ENCODE data around the gene MITF.

Gene MITF

DNA sequence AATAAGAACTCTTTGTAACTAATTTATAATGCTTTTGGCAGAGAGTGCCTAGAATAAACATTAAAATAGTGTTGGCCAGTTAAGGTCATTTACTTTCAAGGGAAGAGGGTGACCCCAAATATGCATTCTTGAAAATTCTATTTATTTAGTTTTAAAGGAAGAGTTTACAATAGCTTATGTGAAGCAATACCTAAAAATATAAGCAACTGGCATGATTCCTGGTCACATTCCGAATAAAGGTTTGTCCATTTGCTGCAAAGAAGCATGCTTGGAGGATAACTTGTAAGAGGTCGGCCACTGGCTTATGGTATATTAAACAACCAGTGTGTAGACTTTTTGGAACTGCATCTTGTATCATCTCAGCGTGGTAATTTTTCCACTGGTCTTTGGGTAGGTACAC lies 10.2 kb downstream of the MITF start:
- Histone ChIP-seq H3K36me3 (ENCODE audit: control insufficient read depth, insufficient read depth, low read length) (no peaks in the 10 kb centered on the region), H3K4me1 (ENCODE audit: control insufficient read depth, insufficient read depth, low read length) (peaks cover 58% of the 10 kb centered on the region), H3K27me3 (ENCODE audit: control insufficient read depth, insufficient read depth, low read length) (no peaks in the 10 kb centered on the region), H3K27ac (ENCODE audit: low read depth, low read length) (peak overlapping the region; percentile 66), H3K9ac (ENCODE audit: low read length) (no peak overlapping the region), H3K4me3 (ENCODE audit: low read length) (no peak overlapping the region)

DNA sequence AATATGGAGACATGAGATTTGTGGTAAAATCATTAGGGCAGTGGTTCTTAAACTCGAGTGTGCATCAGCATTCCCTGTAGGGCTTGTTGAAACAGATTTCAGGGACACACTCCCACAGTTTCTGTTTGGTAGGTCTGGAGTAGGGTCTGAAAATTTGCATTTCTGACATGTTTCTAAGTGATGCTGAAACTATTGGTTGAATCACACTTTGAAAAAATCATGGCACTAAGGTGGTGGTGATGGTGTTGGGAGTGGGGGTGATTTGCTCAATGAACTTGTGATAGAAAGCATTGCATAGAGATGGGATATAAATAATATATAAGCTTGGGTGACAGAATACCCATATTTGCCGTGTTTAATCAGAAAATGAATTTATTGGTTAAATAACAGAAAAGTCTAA lies 11.3 kb downstream of the MITF start:
- H3K27me3 ChIP-seq (ENCODE audit: control insufficient read depth, insufficient read depth, low read length) = no peaks in the 10 kb centered on the region
- peak overlapping the region; percentile 64 for H3K27ac ChIP-seq (ENCODE audit: low read depth, low read length)
- H3K4me3 ChIP-seq (ENCODE audit: low read length) = no peak overlapping the region
- no peaks in the 10 kb centered on the region for H3K36me3 ChIP-seq (ENCODE audit: control insufficient read depth, insufficient read depth, low read length)
- H3K9ac ChIP-seq (ENCODE audit: low read length) = no peak overlapping the region
- peaks cover 52% of the 10 kb centered on the region for H3K4me1 ChIP-seq (ENCODE audit: control insufficient read depth, insufficient read depth, low read length)

DNA sequence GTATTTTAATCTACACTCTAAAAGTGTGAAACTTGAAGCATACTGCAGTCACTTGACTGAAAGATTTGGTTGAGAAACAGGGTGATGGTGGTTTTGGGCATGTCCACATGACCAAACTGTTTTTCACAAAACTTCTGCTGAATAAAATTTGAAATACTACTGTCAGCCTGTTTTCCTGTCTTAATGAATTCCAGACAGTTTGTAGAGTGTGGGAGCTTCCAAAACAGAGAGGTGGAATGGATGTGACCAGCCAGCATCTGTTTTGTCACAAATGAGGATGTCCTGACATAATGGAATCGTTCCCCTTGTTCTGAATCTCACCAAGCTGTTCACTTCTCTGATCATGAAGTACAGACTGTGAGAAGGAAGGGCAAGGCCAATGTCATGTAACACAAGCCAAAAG lies 11.8 kb downstream of the MITF start:
- Histone ChIP-seq H3K36me3 (ENCODE audit: control insufficient read depth, insufficient read depth, low read length) (no peaks in the 10 kb centered on the region), H3K27ac (ENCODE audit: low read depth, low read length) (peak overlapping the region; percentile 64), H3K4me3 (ENCODE audit: low read length) (no peak overlapping the region), H3K4me1 (ENCODE audit: control insufficient read depth, insufficient read depth, low read length) (peaks cover 50% of the 10 kb centered on the region), H3K9ac (ENCODE audit: low read length) (no peak overlapping the region), H3K27me3 (ENCODE audit: control insufficient read depth, insufficient read depth, low read length) (no peaks in the 10 kb centered on the region)

DNA sequence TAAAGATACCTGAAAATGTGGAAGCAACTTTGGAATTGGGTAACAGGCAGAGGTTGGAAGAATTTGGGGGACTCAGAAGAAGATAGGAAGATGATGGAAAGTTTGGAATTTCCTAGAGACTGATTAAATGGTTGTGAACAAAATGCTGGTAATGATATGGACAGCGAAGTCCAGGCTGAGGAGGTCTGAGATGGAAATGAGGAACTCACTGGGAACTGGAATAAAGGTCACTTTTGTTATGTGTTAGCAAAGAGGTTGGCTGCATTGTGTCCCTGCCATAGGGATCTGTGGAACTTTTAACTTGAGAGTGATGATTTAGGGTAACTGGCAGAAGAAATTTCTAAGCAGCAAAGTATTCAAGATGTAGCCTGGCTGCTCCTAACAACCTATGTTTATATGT lies 13.0 kb downstream of the MITF start:
- Histone ChIP-seq H3K27me3 (ENCODE audit: control insufficient read depth, insufficient read depth, low read length) (no peaks in the 10 kb centered on the region), H3K27ac (ENCODE audit: low read depth, low read length) (peak overlapping the region; percentile 64), H3K36me3 (ENCODE audit: control insufficient read depth, insufficient read depth, low read length) (no peaks in the 10 kb centered on the region), H3K4me1 (ENCODE audit: control insufficient read depth, insufficient read depth, low read length) (peaks cover 38% of the 10 kb centered on the region), H3K9ac (ENCODE audit: low read length) (no peak overlapping the region), H3K4me3 (ENCODE audit: low read length) (no peak overlapping the region)

DNA sequence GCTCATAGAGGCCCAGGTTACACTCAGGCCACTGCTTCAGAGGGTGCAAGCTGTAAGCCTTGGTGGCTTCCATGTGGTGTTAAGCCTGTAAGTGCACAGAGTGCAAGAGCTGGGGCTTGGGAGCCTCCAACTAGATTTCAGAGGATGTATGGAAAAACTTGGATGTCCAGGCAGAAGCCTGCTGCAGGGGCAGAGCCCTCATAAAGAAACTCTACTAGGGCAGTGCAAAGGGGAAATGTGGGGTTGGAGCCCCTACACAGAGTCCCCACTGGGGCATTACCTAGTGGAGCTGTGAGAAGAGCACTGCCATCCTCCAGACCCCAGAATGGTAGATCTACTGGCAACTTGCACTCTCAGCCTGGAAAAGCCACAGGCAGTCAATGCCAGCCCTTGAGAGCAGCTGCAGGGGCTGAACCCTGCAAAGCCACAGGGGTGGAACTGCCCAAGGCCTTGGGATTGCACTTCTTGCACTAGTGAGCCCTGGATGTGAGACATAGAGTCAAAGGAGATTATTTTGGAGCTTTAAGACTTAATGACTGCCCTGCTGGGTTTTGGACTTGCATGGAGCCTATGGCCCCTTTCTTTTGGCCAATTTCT lies 14.0 kb downstream of the MITF start:
- no peaks in the 10 kb centered on the region for H3K27me3 ChIP-seq (ENCODE audit: control insufficient read depth, insufficient read depth, low read length)
- H3K9ac ChIP-seq (ENCODE audit: low read length) = no peak overlapping the region
- no peaks in the 10 kb centered on the region for H3K36me3 ChIP-seq (ENCODE audit: control insufficient read depth, insufficient read depth, low read length)
- H3K27ac ChIP-seq (ENCODE audit: low read depth, low read length) = peak overlapping the region; percentile 22
- H3K4me1 ChIP-seq (ENCODE audit: control insufficient read depth, insufficient read depth, low read length) = peaks cover 28% of the 10 kb centered on the region
- no peak overlapping the region for H3K4me3 ChIP-seq (ENCODE audit: low read length)

DNA sequence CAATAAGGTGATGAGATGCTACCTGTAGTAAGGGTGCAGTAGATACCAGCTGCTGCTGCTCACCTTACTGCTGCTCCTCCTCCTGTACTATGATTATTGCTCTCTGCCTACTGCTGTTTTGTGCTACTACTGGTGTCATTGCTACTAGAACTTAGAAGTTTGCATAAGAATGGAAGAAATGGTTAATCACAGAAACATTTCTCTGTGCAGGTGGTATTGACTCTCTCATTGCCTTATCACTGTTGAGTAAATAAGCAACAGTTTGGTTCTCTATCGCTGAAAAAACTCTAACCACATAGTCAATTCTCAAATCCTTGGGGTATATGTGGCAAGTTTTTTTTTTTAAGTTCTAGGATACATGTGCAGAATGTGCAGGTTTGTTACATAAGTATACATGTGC lies 16.5 kb downstream of the MITF start:
- no peaks in the 10 kb centered on the region for H3K27me3 ChIP-seq (ENCODE audit: control insufficient read depth, insufficient read depth, low read length)
- H3K9ac ChIP-seq (ENCODE audit: low read length) = no peak overlapping the region
- no peak overlapping the region for H3K27ac ChIP-seq (ENCODE audit: low read depth, low read length)
- peaks cover 6% of the 10 kb centered on the region for H3K4me1 ChIP-seq (ENCODE audit: control insufficient read depth, insufficient read depth, low read length)
- H3K4me3 ChIP-seq (ENCODE audit: low read length) = no peak overlapping the region
- H3K36me3 ChIP-seq (ENCODE audit: control insufficient read depth, insufficient read depth, low read length) = no peaks in the 10 kb centered on the region

DNA sequence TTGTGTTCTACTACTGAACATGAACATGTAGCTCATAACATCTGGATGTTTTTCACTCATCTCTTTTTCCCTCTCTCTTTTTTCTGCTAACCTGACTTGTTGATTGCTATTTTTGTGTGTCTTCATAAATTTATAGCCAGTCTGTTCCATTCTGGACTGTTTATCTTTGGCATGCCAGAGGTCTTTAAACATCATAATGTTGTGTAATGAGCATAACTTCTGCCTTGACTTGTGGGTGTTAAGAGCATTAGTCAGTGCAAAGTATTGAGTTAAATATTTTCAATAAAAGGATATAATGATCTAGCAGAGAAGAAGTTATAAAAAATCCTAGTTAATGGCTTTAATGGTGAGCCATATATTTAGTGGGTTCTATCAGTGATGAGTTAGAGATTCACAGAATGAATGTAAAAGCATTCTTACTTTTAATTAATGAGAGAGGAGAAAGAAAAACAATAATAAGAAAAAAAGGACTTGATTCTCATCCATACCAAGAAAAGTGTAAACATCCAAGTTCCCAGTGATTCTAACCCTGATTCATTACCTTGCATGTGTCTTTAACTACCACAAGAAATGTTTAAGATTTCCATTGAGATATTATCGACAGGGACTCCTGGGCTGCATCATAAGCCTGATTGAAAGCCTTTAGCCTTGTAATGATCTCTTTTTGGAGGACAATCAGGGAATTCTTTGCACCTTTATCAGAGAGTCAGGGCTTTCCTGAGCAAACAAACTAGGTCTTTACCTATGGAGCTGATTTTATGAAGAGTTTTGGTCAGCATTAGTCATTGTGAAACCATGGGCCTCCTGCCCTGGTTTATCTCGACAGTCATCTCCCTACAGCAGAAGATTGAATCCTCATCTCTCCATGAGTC lies 22.9 kb downstream of the MITF start:
- Histone ChIP-seq H3K36me3 (ENCODE audit: control insufficient read depth, insufficient read depth, low read length) (no peaks in the 10 kb centered on the region), H3K4me3 (ENCODE audit: low read length) (no peak overlapping the region), H3K27ac (ENCODE audit: low read depth, low read length) (peak overlapping the region; percentile 86), H3K4me1 (ENCODE audit: control insufficient read depth, insufficient read depth, low read length) (peaks cover 35% of the 10 kb centered on the region), H3K27me3 (ENCODE audit: control insufficient read depth, insufficient read depth, low read length) (no peaks in the 10 kb centered on the region), H3K9ac (ENCODE audit: low read length) (no peak overlapping the region)

DNA sequence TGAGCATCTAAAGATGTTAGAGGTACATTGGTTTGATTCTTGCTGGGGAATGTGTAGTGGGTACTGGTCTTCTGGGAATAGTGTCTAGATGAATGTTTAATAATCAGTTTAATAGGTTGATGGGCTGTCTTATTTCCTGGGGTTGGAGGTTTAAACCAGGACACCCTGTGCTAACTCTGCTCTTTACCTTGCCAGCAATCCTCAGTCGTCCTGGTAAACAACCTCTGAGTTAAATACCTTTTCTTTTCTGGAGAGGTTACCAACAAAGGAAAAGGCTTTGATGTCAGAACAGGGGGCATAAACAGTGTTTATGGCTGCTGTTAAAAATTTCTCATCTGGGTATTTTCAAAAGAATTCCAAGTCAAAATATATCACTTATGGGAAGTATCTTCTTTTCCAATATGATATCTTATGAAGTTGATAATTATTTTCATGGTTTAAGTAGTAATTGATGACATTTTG lies 23.5 kb downstream of the MITF start:
- Histone ChIP-seq H3K36me3 (ENCODE audit: control insufficient read depth, insufficient read depth, low read length) (no peaks in the 10 kb centered on the region), H3K9ac (ENCODE audit: low read length) (no peak overlapping the region), H3K4me1 (ENCODE audit: control insufficient read depth, insufficient read depth, low read length) (peaks cover 37% of the 10 kb centered on the region), H3K4me3 (ENCODE audit: low read length) (no peak overlapping the region), H3K27me3 (ENCODE audit: control insufficient read depth, insufficient read depth, low read length) (no peaks in the 10 kb centered on the region), H3K27ac (ENCODE audit: low read depth, low read length) (peak overlapping the region; percentile 86)

DNA sequence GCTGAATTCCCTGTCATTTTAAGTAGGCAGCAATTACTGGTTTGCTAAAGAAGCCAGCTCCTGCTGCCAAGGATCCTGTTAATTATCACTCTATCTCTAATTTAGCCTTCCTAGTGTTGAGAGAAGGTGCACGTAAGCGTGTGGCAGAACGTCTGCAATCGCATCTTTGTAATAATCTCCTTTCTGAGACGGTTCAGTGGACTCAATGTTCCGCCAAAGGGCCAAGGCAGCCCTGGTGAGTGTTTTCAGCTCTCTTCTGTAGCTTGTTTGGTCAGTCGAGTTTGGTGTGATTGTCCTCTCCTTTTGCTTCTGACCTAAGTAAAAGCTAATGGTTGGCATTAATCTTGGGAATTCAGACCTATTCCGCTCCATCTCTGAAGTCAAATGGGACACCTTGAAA lies 24.2 kb downstream of the MITF start:
- Histone ChIP-seq H3K27me3 (ENCODE audit: control insufficient read depth, insufficient read depth, low read length) (no peaks in the 10 kb centered on the region), H3K4me1 (ENCODE audit: control insufficient read depth, insufficient read depth, low read length) (peaks cover 42% of the 10 kb centered on the region), H3K9ac (ENCODE audit: low read length) (no peak overlapping the region), H3K36me3 (ENCODE audit: control insufficient read depth, insufficient read depth, low read length) (no peaks in the 10 kb centered on the region), H3K27ac (ENCODE audit: low read depth, low read length) (peak overlapping the region; percentile 86), H3K4me3 (ENCODE audit: low read length) (no peak overlapping the region)

DNA sequence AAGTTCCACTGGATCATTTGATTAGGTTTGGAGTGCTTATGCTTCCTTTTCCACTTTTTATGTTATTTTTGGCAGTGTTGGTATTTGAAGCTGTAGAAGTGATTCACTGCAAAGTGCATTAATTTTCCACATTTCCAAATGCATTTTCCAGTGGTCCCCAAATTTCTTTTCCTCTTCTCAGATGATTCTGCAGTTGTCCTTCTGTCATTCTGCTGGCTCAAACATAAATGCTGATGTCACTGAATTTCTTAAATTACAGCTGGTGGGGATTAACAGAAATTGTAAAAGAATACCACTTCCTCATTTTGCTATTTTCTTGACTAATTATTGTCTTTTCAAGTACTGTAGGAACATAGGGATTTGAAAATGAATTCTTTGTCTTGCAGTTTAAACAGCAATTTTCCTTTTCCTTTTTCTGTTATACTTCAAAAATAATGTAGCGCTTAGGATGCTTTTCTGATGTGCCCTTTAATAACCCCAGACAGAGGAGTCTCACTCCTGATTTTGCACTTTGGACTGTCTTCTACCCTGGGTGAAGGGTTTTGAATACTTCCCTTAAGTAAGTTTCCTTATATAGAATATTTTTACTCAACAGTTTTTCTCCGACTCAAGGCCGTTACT lies 25.0 kb downstream of the MITF start:
- no peak overlapping the region for H3K9ac ChIP-seq (ENCODE audit: low read length)
- peak overlapping the region; percentile 86 for H3K27ac ChIP-seq (ENCODE audit: low read depth, low read length)
- H3K4me3 ChIP-seq (ENCODE audit: low read length) = peak overlapping the region; percentile 22
- H3K27me3 ChIP-seq (ENCODE audit: control insufficient read depth, insufficient read depth, low read length) = no peaks in the 10 kb centered on the region
- H3K4me1 ChIP-seq (ENCODE audit: control insufficient read depth, insufficient read depth, low read length) = peaks cover 40% of the 10 kb centered on the region
- no peaks in the 10 kb centered on the region for H3K36me3 ChIP-seq (ENCODE audit: control insufficient read depth, insufficient read depth, low read length)

DNA sequence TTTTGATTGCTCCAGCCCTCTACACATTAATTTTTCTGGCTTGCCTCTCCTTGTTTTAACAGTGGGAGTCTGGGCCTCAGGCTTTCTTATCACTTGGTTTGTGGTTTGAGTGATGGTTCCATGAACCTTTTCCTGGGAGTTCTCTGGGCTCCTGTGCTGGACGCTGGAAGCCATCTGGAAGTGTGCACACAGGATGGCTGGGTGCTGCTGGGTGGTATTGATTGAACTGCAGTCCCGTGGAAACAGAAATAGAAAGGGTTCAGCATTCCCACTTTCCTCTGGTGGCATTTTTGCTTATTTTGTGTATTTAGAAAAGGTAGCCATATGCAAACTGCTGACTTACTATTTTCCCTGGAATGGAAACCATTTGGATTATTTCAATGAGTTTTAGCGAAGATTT lies 25.6 kb downstream of the MITF start:
- Histone ChIP-seq H3K4me3 (ENCODE audit: low read length) (no peak overlapping the region), H3K27ac (ENCODE audit: low read depth, low read length) (peak overlapping the region; percentile 86), H3K4me1 (ENCODE audit: control insufficient read depth, insufficient read depth, low read length) (peaks cover 42% of the 10 kb centered on the region), H3K36me3 (ENCODE audit: control insufficient read depth, insufficient read depth, low read length) (no peaks in the 10 kb centered on the region), H3K9ac (ENCODE audit: low read length) (no peak overlapping the region), H3K27me3 (ENCODE audit: control insufficient read depth, insufficient read depth, low read length) (no peaks in the 10 kb centered on the region)

DNA sequence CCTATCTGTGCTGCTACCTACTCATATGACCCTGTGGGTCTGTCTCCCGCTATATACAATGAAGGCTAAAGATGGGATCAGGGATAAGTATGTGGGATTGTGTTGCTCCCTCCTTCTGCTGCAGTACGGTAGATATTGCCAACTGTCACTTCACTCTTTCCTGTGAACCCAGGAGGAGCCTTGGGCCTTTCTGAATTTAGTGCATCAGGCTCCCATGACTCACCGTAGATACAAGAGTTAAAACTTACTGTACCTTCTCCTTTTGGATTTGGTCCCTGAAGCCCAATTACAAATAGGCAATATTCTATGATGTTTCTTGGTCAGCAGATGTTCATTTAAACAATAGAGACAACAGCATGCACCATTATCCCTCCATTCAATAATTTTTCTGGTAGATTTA lies 27.4 kb downstream of the MITF start:
- Histone ChIP-seq H3K36me3 (ENCODE audit: control insufficient read depth, insufficient read depth, low read length) (no peaks in the 10 kb centered on the region), H3K4me3 (ENCODE audit: low read length) (no peak overlapping the region), H3K4me1 (ENCODE audit: control insufficient read depth, insufficient read depth, low read length) (peaks cover 50% of the 10 kb centered on the region), H3K27ac (ENCODE audit: low read depth, low read length) (no peak overlapping the region), H3K9ac (ENCODE audit: low read length) (no peak overlapping the region), H3K27me3 (ENCODE audit: control insufficient read depth, insufficient read depth, low read length) (no peaks in the 10 kb centered on the region)

Data from rectal smooth muscle tissue (tissue), 1 donor.